ENCODE data around the gene PLXNA4. TPM values are rescaled to one million over a fixed set of nuclear protein-coding genes. Genes with fewer than 3 reads are reported as not detected.

PLXNA4 gene
- total RNA-seq, 1 donor from 2014 or later, result 3.5 TPM

DNA sequence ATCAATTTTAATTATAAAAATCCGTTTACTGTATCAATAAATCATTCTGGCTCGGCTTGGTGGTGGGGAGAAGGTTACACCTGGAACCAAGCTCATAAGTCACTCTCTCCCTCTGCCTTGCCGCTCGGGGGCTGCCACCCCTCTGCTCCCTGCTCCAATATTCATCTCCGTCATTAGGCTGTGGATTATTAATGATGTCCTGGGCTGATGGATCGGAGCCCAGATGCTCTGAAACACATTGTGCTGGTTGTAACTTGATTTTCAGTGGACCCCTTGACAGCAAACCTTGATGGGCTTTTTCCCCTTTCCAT, 314.2 kb downstream of the PLXNA4 start:
- Mint-ChIP-seq H3K4me1 (ENCODE audit: unreplicated experiment) (no peaks in the 10 kb centered on the region), H3K27ac (ENCODE audit: unreplicated experiment) (no peak overlapping the region), H3K36me3 (ENCODE audit: low read depth, unreplicated experiment) (no peaks in the 10 kb centered on the region), H3K27me3 (ENCODE audit: unreplicated experiment) (no peaks in the 10 kb centered on the region), H3K4me3 (ENCODE audit: unreplicated experiment) (no peak overlapping the region), H3K9me3 (ENCODE audit: unreplicated experiment) (no peaks in the 10 kb centered on the region)
- TF ChIP-seq, protein P1, sequence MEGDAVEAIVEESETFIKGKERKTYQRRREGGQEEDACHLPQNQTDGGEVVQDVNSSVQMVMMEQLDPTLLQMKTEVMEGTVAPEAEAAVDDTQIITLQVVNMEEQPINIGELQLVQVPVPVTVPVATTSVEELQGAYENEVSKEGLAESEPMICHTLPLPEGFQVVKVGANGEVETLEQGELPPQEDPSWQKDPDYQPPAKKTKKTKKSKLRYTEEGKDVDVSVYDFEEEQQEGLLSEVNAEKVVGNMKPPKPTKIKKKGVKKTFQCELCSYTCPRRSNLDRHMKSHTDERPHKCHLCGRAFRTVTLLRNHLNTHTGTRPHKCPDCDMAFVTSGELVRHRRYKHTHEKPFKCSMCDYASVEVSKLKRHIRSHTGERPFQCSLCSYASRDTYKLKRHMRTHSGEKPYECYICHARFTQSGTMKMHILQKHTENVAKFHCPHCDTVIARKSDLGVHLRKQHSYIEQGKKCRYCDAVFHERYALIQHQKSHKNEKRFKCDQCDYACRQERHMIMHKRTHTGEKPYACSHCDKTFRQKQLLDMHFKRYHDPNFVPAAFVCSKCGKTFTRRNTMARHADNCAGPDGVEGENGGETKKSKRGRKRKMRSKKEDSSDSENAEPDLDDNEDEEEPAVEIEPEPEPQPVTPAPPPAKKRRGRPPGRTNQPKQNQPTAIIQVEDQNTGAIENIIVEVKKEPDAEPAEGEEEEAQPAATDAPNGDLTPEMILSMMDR (IDR thresholded peaks at IDR 0.05; ENCODE audit: unreplicated experiment), result no peak
- no peak for DNase-seq (ENCODE audit: low spot score)

DNA sequence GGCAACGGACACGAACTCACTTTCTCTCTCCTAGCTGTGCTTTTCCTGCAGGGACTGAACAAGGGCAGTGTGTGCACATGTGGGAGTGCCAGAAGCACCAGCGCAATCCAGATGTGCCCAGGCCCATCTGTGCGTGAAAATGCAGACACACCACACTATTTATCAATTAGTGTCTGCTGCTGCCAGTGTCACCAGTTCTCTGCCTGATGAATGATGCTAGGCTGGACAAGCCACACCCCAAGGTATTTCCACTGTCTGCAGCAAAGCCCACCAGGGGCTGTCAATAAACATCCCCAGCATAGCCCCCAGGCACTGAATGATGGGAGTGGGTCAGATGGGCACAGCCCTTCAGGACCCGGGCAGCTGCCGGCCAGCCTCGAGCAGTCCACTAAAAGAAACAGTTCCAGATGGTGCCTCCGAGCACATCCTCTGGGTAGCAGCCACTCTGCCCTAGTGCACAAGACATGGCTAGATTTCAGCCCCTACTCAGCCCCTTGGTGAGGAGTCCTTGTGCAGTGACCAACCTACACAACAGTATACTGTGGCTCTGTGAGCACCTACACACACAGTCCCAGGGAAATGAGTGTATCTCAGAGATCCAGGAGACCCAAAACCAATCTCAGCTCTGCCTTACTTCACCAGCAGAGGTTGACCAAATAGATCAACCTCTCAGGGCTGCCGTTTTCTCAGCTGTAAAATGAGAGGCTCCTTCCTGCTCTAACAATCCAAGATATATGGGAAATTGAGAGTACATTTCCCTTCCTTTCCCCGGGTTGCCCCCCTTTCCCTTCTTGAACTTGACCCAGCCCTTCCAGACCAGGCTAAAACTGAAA, 314.7 kb downstream of the PLXNA4 start:
- no peak overlapping the region for H3K27ac Mint-ChIP-seq (ENCODE audit: unreplicated experiment)
- H3K4me1 Mint-ChIP-seq (ENCODE audit: unreplicated experiment), result no peaks in the 10 kb centered on the region
- H3K36me3 Mint-ChIP-seq (ENCODE audit: low read depth, unreplicated experiment), result no peaks in the 10 kb centered on the region
- no peak overlapping the region for H3K4me3 Mint-ChIP-seq (ENCODE audit: unreplicated experiment)
- no peak for DNase-seq (ENCODE audit: low spot score)
- no peaks in the 10 kb centered on the region for H3K27me3 Mint-ChIP-seq (ENCODE audit: unreplicated experiment)
- TF ChIP-seq, protein P1 (IDR thresholded peaks at IDR 0.05; ENCODE audit: unreplicated experiment), result no peak
- no peaks in the 10 kb centered on the region for H3K9me3 Mint-ChIP-seq (ENCODE audit: unreplicated experiment)

DNA sequence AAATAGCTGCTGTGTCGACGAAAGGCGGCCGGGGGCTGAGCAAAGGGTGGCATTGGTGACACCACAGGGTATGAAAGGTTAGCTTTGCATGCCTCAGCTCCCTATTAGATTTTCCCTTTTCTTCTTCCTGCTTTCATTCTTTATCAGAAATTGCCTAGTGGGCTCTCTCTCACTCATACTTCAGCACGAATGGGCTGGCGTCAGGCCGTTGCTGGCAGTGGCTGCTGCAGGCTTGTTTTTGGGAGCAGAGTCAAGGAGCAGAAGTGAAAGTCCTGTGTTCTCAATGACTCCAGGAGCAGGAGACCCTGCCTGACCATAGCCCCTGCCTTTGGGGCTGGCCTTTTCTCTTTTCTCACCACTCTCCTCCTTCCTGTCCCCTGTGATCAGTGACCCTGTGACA, 318.0 kb downstream of the PLXNA4 start:
- no peaks in the 10 kb centered on the region for H3K9me3 Mint-ChIP-seq (ENCODE audit: unreplicated experiment)
- no peaks in the 10 kb centered on the region for H3K27me3 Mint-ChIP-seq (ENCODE audit: unreplicated experiment)
- H3K4me3 Mint-ChIP-seq (ENCODE audit: unreplicated experiment), result no peak overlapping the region
- H3K36me3 Mint-ChIP-seq (ENCODE audit: low read depth, unreplicated experiment), result no peaks in the 10 kb centered on the region
- H3K27ac Mint-ChIP-seq (ENCODE audit: unreplicated experiment), result no peak overlapping the region
- H3K4me1 Mint-ChIP-seq (ENCODE audit: unreplicated experiment), result no peaks in the 10 kb centered on the region
- TF ChIP-seq, protein P1 (IDR thresholded peaks at IDR 0.05; ENCODE audit: unreplicated experiment), result no peak
- no peak for DNase-seq (ENCODE audit: low spot score)

DNA sequence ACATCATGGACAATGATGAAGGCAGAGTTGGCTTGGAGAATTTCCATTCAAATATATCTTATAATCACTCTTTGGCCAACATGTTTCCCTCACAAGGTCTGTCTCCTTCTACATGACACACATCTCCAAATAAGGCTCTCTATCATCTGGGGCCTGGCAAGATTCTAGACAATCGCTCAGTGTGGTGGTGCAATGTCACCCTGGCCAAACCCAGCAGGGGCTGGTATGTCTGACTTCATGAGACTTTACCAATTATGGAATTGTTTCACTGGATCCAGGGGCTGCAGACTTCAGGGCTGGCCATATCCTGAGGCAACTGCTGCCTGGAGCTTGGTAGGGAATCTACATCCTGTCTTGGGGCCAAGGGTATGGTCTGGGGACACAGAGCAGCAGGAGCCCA, 319.0 kb downstream of the PLXNA4 start:
- H3K36me3 Mint-ChIP-seq (ENCODE audit: low read depth, unreplicated experiment), result no peaks in the 10 kb centered on the region
- no peaks in the 10 kb centered on the region for H3K9me3 Mint-ChIP-seq (ENCODE audit: unreplicated experiment)
- no peak overlapping the region for H3K27ac Mint-ChIP-seq (ENCODE audit: unreplicated experiment)
- TF ChIP-seq, protein P1 (IDR thresholded peaks at IDR 0.05; ENCODE audit: unreplicated experiment), result no peak
- H3K4me3 Mint-ChIP-seq (ENCODE audit: unreplicated experiment), result no peak overlapping the region
- H3K27me3 Mint-ChIP-seq (ENCODE audit: unreplicated experiment), result no peaks in the 10 kb centered on the region
- H3K4me1 Mint-ChIP-seq (ENCODE audit: unreplicated experiment), result no peaks in the 10 kb centered on the region
- no peak for DNase-seq (ENCODE audit: low spot score)

DNA sequence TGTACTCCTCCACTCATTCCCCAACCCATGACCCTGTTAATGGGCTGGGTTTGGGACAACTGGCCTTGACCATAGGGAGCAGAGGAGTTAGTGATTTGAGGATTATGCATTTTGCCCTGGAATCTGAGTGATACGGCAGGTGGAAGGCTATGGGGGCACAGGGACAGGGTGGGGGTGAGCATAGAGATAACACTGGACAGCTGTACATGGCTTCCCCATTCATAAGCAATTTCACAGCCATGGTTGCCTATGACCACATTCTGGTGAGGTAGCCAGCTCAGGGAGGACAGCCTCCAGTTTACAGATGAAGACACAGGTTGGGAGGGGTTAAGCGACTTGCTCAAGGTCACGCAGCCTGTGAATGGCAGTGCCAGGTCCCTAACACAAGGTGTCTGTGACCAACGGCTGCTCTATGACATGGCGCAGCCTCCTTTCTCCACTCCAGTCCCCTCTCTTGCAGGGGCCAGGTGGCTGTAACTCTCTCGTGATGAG, 319.5 kb downstream of the PLXNA4 start:
- Mint-ChIP-seq H3K27me3 (ENCODE audit: unreplicated experiment) (no peaks in the 10 kb centered on the region), H3K4me1 (ENCODE audit: unreplicated experiment) (no peaks in the 10 kb centered on the region), H3K36me3 (ENCODE audit: low read depth, unreplicated experiment) (no peaks in the 10 kb centered on the region), H3K9me3 (ENCODE audit: unreplicated experiment) (no peaks in the 10 kb centered on the region), H3K27ac (ENCODE audit: unreplicated experiment) (no peak overlapping the region), H3K4me3 (ENCODE audit: unreplicated experiment) (no peak overlapping the region)
- TF ChIP-seq, protein P1 (IDR thresholded peaks at IDR 0.05; ENCODE audit: unreplicated experiment), result no peak
- no peak for DNase-seq (ENCODE audit: low spot score)

Data from endothelial cell (in vitro differentiated cells).